Retinal pigment epithelial cell (primary cell): Measurements from ENCODE around the gene ERCC6L.
A peak's percentile ranks its signal among the peaks of the same experiment; 100 is the strongest.
"Not testable (repeated sequence)": the region's sequence is repeated elsewhere in the genome, so short reads cannot be mapped to it uniquely, and the experiment has no call there.

Source experiments
- DNase-seq: peaks from one replicate; pipeline ENCODE4 v3.0.0-alpha.2; 2010; ENCODE audit warnings: low read depth
- H3K4me3 ChIP-seq: 2 replicates; pipeline ENCODE4 v1.5.1; 2011; ENCODE audit warnings: mild to moderate bottlenecking, low read length, control low read depth, moderate library complexity
- TF ChIP-seq, protein P1 (sequence below): conservative IDR thresholded peaks from 2 replicates; pipeline ENCODE4 v1.5.1; 2011; ENCODE audit warnings: low read depth, low read length, control low read depth, inconsistent platforms

The ERCC6L gene

GRCh38 chrX:72201836-72202536 lies 36.8 kb downstream of the ERCC6L start:
- TF ChIP-seq, protein P1, sequence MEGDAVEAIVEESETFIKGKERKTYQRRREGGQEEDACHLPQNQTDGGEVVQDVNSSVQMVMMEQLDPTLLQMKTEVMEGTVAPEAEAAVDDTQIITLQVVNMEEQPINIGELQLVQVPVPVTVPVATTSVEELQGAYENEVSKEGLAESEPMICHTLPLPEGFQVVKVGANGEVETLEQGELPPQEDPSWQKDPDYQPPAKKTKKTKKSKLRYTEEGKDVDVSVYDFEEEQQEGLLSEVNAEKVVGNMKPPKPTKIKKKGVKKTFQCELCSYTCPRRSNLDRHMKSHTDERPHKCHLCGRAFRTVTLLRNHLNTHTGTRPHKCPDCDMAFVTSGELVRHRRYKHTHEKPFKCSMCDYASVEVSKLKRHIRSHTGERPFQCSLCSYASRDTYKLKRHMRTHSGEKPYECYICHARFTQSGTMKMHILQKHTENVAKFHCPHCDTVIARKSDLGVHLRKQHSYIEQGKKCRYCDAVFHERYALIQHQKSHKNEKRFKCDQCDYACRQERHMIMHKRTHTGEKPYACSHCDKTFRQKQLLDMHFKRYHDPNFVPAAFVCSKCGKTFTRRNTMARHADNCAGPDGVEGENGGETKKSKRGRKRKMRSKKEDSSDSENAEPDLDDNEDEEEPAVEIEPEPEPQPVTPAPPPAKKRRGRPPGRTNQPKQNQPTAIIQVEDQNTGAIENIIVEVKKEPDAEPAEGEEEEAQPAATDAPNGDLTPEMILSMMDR: no peak
- no peak for DNase-seq
- no peak overlapping the region for H3K4me3 ChIP-seq

- no peak for DNase-seq
- H3K4me3 ChIP-seq: no peak overlapping the region
- TF ChIP-seq, protein P1: no peak
These were observed 55.9 kb downstream of the ERCC6L start for GRCh38 chrX:72182924-72183323.

- H3K4me3 ChIP-seq: peak within 1 kb of the TSS; percentile 92
- TF ChIP-seq, protein P1: no peak
- DNase-seq: peak; percentile 92
These were observed 57.4 kb downstream of the ERCC6L start, which contains the start of gene PIN4 for GRCh38 chrX:72181178-72182125. Gene PIN4 (plus strand): TSS chrX:72181757. CDS start chrX:72181786, 29 bp downstream.

DNA sequence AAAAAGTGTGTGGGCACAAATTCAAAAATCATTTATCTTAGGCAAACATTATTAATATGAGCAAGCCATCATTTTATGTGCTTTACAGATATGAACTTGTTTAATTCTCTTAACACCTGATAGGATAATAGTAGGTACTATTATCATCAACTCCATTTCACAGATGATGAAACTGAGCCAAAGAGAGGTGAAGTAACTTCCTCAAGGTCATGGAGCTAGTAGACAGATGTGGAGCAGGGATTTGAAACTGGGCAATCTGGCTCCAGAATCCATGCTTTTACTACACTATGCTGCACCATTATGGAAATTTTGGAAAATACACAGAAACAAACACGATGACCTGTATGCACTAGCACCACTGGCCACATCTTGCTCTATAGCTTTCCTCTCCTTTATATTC lies 58.3 kb downstream of the ERCC6L start:
- TF ChIP-seq, protein P1: no peak
- DNase-seq: no peak
- peak overlapping the region; percentile 92 for H3K4me3 ChIP-seq

- DNase-seq: no peak
- no peak overlapping the region for H3K4me3 ChIP-seq
- TF ChIP-seq, protein P1: no peak
These were observed 61.8 kb downstream of the ERCC6L start for GRCh38 chrX:72176981-72177380.

DNA sequence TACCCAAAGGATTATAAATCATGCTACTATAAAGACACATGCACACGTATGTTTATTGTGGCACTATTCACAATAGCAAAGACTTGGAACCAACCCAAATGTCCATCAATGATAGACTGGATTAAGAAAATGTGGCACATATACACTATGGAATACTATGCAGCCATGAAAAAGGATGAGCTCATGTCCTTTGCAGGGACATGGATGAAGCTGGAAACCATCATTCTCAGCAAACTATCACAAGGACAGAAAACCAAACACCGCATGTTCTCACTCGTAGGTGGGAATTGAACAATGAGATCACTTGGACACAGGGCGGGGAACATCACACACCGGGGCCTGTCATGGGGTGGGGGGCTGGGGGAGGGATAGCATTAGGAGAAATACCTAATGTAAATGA lies 62.5 kb downstream of the ERCC6L start:
- DNase-seq, H3K4me3 ChIP-seq: not testable (repeated sequence)

DNA sequence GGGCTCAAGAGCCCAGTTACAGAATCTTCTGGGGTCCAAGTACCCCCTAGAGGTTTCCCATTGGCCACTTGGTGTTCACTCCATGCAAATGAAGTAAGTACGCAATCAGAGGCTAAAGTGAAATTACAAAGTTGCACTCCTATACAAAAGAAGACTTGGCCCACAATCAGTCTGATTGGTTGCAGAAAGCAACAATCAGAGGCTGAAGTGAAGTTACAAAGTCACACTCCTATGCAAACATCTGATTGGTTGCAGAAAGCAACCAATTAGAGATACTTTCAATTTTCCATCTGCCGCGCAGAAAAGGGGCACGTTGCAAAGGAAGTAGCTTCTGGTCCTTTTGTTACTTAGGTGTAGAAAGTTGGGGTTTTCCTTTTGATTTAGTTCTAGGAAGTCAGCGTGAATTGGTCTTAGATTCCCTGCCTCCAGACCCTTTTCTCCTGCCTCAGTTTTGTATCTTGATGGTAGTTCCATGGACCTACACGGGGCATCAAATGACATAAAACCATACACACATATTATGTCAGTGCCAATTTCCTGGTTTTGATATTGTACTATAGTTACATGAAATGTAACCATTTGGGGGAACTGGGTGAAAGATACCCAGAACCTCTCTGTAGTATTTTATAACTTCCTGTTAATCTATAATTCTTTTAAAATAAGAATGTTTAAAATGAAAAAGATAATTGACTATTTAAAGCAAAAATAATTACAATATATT lies 69.7 kb downstream of the ERCC6L start:
- TF ChIP-seq, protein P1: no peak
- no peak overlapping the region for H3K4me3 ChIP-seq
- no peak for DNase-seq
